Stromal cell of bone marrow (primary cell): Measurements from ENCODE around the gene FGF12.

Source experiments
- DNase-seq: peaks from one replicate; pipeline ENCODE4 v3.0.0-alpha.2; 2012; ENCODE audit warnings: low read depth

The FGF12 gene

DNA sequence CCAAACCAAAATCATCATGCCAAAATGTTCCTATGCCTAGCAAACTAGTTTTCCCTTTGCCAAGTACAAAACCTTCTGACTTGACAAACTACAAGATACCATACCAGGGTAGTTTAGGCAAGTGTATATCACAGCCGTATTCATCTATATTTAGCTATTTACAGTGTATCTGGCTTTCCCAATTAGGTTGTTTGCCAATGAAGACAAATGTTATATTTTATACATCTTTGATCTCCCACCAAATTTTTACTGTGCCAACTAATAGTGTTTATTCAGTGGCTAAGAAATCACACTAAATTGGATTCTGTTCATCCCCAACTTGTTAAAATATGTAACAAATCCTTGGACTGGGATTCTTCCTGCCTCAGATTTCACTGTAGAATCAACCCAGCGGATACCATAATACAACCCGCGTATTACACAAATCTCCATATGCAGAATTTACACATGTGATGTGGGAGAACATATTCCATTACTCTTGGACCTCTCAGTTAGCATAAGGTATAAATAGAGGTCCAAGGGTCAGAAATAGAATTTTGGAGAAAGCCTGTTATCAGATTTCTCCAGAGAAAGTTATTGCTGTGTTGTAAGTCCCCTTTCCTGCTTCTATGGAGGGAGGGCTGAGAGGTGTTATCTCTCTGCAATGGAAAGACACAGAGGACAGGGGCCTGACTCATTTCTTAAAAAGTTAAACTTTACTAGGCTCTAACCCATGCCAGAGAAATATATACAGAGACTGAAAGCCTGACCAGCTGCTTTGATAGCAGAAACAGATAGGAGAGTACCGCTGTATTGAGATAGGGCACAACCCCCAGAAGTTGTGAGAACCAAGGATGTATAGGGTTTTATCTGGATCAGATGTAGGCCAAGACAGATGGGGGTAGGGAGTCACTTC lies 467.0 kb downstream of the FGF12 start:
- DNase-seq: no peak

DNA sequence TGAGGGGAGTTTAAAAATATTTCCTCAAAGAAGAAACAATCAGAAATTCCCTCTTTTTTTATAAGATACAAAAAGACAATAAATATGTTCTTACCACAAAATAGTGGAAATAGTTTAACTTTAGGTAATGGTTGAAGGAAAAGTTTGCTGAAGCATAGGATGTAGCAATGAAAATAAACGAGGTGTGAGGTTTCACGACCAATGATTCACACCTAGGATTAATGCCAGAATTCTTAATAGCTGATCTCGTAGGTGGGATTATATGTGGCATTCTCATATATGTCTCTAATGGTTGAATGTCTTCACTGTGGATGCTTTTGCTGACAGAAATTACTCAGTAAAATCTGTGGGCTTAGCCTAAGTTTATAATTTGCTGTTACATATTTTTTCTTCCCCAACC lies 467.7 kb downstream of the FGF12 start:
- DNase-seq: no peak

DNA sequence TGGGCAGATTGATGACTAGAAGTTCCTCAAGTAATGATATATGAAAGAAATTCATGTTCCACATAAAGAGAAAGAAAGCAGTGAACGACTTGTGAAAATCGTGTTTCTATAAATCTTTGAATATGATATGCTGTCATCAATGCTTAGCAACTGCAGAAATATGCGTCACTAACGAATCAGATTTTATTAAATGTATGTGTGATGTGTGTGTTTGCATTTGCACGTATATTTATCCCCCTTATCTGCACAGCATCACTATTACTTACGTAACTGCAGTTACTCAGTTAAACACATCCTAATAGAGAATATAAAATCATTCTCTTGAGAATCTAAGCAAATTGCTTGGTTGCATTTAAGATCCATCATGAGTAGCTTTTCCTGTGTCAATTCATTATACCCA lies 468.6 kb downstream of the FGF12 start:
- no peak for DNase-seq

DNA sequence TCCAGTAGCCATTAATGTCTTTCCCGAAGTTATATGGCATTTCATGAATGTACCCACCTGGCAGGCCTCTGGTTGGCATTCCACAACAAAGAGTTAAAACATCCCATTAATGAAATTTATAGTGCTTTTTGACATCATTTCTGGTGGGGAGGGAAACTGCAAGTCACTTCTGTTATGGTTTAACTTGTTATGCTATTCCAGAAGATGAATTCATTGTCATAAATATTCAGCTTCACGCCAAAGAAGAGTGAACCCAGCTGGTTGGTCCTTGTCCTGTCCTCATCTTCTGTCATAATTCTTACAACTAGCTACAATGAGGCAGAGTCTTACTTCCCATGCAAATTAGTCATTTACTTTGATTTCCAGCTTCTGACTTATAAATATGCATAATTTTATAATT lies 471.5 kb downstream of the FGF12 start:
- no peak for DNase-seq

DNA sequence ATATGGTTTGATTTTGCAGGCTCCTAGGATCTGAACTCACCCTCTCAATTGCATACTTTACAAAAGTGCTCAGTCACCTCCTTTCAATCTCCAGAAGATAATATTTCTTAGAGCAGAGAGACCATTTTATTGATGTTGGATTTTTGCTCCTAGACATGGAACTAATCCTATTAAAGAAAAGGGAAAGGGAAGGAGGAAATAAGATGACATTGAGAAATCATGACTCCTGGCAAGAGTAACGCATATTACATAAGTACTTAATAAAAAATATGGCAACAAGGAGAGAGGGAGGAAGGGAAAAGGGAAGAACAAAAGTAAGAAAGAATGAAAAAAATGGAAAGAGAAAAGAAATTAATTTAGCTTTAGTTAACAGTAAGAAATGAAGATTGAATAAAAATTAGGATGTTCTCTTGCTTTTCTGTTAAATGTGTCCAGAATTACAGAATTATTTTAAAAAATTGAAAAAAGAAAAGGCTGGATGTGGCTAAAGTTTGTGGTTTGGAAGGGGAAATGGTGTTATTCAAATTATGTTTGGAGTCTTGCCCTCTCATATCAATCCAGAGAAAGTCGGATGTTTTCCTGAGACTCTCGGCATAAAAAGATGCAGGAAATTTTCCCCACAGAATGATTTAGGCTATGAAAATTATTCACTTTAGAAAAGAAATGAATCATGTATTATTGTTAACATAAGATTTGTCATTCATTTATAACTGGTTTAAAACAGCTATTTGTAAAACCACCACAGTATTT lies 474.0 kb downstream of the FGF12 start:
- no peak for DNase-seq

DNA sequence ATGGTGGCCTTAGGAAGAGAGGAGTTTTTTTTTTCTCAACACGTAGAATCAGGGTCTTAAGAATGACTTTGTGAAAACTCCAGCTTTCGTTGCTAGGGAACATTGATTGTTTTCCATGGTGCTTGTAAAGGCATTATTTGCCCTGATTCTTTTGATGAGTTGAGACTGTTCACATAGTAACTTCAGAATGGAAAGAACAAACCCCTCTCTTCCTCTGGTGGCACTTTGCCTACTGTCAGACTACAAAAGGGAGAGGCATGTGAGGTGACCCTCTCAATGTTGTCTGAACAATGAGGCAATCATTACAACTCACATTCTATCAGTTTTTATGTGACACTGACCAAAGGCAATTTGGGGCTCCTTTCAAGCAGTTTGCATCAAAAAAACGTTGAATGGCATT lies 477.8 kb downstream of the FGF12 start:
- DNase-seq: no peak

DNA sequence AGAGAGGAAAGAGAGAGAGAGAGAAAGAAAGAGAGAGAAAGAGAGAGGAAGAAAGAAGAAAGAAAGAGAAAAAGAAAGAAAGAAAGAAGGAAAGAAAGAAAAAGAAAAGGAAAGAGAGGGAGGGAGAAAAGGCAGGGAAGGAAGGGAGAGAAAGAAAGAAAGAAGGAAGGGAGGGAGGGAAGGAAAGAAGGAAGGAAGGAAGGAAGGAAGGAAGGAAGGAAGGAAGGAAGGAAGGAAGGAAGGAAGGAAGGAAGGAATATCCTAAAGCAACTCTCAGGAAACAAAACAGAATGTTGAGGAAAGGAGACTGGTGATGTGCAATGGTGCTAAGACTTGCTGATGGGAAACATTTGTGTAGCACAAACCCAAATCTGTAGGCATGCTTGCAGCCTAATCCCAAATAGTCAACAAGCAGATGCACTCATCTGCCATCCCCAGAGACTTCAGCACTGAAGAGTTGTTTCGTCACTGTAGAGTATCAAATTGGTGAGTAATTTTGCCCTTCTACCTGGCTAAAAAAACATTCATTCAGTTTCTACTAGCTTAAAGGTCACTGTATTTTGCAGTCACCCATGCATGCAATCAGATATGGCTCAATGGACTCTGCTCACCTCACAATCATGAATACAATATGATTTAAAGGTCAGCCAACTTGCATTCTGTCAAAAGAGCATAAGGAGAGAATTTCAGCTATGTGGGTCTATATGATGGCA lies 480.3 kb downstream of the FGF12 start:
- DNase-seq: no peak

DNA sequence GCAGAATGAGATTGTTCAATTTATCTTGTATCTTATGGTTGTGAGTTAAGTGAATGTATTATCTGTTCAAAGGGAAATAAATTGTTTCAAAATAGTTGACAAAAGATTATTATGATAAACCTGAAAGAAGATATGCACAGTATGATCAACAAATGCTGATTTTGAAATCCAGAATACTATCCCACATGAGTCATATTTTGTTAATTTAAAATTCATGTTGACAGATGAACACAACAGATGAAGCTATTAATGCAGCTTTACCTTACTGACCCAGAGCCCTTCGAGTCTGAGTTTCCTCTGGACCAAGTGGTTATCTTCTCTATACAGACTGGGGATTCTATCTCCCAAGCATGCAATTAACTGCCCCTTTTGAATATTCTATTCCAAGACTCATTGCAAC lies 482.8 kb downstream of the FGF12 start:
- DNase-seq: no peak

DNA sequence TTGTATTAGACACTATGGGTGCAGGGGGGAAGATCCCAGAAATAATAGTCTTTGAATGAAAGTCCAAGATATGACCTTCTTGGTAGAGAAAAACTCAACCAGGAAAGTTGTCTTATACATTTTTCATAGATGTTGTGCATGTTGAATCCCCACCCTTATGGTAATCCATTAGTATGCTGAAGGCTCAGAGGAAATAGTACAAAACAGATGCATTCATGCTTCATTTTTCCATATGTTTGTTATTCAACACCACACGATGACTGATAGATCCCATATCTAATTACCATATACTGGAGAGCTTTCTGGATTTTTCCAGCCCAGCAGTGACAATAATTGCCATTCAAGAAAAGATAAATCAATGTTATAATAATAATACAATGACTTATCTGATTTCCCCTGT lies 487.4 kb downstream of the FGF12 start:
- no peak for DNase-seq

DNA sequence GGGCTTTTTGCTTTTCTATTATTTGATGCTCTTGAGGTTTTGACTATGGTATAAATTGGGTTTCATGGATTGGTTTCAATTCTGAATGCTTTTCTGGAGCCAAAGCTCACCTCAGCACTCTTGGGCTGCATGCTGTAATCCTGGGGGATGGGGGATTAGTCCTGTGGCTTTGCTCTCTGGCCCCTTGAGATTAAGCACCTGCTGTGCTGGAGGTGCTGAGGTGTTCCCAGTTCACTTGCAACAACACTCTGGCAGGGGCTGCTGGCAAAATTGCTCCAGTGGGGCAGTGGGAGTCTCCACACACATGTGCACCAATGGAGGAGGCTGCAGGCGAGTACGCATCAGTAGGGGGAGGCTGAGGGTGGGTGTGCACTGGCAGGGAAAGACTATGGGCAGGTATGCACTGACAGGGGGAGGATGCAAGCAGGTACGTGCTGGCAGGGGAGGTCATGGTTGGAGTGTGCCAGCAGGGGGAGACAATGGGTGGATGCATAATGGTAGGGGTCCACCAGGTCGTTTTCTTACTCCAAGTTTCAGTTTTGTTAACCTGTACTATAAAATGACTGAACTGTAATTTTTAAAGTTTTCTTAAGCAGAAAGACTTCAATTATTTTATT lies 489.2 kb downstream of the FGF12 start:
- DNase-seq: no peak

DNA sequence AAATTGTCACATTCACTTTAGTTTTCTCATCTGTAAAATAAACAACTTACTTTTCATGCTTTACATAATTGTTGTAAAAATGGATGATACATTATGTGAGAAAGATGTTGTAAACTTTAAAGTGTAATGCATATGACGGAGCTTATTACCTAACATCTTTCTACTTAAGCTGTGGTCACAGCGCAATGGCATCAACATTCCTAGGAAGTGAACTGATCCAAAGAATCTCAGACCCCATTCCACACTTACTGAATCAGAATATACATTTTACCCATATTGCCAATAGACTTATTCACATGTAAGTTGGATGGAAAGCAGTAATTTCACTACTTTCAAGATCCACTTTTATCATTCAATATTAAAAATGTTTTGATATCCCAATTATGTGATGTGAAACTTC lies 497.5 kb downstream of the FGF12 start:
- DNase-seq: no peak

DNA sequence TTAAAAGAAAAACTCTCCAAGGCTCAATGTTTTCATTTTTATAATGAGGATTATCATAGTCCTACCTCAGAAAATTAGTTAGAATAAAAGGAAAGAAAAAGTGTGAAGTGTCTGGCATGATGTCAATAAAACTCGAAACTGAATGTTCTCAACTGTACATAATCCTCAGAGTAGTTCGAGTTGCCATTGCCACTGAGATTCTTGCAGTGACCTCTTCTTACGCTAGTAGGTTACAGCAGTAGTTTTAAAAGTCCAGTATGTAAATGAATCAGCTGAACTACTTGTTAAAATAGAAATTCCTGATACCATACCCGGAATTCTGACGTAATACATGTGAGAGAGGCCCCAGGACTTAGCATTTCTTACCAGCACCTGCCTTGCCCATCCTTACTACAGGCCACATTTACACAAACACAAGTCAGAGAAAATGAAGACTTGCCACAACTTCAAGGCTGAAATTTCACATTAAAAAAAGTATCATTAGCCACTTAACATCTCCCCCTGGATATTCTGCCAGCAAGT lies 502.6 kb downstream of the FGF12 start:
- DNase-seq: no peak

DNA sequence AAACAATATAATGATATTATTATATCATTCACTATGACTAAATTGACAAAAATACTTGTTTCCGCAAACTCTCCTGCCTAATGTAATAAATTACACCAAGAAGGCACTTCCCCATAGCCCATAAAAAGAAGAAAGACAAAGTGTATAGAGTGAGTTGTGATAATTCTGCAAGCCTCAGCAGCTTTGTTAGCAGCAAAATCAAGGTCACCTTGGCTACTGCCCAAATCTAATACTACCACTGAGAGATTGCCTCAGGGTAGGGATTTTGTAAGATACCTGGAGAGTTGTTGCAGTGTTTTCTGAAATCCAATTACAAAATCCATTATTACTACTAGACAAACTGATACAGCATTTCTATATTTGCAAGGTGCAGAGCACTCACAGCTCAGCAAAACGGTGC lies 503.5 kb downstream of the FGF12 start:
- DNase-seq: no peak

DNA sequence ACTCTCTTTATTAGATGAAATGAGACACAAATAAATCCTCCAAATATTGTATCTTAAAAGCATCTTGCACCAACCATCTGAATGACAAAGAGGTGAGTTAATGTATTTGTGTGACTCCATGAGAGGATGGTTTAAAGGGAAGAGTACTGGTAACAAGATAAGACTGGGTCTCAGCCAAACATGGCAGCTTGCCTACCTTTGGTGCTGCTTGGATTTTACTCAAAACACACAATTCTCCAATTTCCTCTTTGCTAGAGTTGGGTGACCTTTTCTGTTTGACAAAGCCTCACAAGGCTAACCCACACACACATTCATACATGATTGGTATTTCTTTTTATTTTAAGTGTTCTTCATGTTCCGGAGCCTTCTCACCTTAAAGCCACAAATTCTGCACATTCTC lies 506.4 kb downstream of the FGF12 start:
- DNase-seq: no peak

DNA sequence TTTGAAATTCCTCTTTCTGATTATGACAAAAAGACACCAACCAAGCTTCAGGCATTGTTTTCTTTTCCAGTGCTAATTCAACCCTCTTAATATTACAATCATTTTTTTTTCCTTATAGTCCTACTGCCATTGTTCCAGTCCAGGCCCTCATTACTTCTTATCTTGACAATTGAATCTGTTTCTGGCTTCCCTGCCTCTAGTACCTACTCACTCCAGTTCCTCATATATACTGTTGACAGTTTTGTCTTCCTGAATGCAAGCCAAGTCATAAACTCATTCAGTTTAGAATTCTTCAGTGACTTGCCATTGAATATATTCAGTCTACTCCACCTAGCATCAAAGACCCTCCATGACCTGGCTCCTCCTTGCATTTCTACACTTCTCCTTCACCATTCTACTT lies 507.4 kb downstream of the FGF12 start:
- no peak for DNase-seq

DNA sequence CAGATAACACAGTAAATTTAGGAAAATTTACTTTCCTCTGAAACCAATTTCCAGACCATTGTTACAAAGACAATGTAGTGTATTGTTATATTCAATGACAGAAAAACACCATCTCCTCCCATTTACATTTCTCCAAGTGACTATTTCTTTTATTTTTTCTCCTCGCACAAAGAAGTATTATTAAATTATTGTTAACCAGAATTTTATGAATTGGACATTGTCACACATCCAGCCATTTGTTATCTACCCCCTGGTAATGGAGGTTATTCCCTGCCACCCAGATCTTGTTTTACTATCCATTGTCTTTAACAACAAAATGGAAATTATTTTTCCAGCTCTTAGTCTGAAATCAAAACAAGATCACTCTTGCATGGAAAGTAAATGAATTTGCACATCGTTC lies 511.3 kb downstream of the FGF12 start:
- DNase-seq: no peak

DNA sequence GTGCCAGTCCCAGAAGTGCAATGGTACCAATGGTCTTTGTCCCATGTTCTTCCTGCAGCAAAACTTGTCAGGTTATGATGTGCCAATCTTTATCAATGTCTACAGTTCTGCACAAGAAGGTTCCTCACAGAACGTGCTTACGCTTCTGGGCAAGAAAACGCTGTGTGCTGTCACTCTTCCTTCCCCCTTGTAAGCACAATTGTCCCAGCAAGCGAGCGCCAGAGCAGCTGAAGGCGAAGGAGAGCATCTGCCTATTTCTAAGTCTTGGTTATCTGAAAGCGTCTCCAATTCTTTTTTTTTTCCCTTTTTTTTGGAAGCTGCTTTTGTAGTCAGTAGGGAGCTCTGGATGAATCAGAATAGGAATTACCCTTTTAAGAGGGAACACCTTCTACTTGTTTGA lies 514.4 kb downstream of the FGF12 start:
- DNase-seq: no peak

DNA sequence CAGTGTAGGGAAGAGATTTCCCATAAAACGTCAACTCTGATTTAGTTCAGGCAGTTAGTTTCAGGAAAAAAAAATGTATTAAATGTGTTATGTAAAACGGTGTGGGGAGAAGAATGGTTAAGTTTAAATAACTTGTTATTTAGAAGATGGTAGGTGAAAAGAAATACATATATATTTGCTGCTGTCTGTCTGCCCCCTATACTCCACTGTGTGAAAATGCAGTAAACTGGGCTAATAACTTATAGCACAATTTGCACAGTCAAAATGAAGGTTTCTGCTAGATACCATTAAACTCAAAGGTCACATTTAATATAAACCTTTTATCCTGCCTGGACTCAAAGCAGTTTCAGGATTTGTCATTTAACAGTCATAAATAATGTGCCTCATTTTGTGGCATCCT lies 515.0 kb downstream of the FGF12 start:
- no peak for DNase-seq

DNA sequence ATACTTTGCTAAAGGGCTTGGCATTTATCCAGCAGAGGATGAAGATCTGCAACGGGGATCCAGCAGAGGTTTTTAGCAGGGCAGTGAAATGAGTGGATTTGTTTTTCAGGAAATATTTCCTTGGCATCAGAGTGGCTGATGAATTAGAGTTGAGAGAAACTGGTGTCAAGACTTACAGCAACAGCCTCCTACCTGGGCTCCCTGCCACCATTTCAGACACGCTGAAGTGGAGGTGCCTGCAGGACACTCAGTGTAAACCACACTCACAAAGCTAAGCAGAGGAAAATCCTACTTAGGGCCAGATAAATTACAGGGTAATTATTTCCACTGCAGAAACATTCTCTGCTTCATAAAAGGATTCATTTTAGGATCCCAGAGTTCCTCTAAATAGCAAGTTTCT lies 519.7 kb downstream of the FGF12 start:
- DNase-seq: no peak

DNA sequence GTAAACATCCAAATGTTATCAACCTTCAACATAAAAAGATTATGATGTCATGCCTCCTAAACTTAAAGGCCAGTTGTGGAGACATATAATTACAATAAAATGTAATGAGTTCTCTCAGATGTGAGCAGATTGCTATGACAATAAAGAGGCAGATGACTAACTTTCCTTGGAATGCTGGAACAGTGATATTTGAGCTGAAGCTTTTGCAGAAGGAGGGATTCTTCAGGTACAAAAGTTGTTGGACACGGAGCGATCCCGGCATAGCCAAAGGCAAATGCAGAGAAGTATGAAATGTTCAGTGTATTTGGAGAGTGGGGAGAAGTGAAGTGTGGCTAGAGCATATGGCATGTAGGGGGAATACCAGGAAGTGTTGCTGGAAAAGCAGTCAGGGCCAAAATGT lies 520.1 kb downstream of the FGF12 start:
- DNase-seq: no peak

DNA sequence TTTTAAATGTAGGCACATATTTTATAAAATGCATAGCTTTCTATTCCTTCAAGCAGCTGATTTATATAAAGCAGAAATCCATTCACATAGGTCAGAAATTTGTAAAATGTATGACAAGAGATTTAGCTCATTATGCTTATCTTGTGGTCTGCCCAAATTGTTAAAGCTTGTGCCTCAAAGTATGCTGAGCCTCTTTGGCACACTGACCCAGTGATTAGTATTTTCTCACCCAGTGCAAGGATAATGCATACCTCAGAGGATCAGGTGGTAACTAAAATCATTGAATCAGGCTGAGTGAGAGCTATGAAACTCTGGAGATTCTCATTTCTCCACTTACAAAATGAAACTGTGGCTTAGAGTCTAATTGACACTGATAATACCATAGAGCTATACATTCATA lies 533.3 kb downstream of the FGF12 start:
- DNase-seq: no peak

DNA sequence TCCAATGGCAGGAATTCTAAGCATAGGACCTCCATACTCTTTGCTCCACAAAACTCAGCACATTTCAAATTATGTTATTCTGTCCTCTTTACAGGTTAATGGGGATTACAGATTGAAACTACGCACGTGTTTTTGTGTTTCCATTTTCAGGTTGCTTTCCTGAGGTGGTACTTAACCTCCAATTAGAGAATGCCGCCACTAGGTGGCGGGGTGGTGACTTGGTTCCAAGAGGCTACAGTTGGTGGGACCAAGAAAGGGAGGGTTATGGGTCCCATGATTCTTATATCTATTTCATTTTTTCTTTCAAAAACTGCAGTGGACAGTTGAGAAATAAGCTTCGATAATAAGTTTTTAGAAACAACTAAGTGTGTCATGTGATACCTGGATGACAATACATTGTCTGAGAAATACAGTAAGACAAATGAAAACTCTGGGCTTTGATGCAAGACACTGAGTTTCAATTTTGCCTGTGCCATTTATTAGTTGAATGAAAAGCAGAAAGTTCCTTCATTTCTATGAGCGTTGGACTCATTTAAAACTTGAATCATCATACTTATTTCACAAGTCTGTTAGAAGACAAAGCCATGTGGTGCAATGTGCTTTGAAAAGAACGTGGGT lies 539.0 kb downstream of the FGF12 start:
- DNase-seq: no peak
